Measurements from ENCODE around the gene RPS4Y1. TPM values are rescaled to one million over a fixed set of nuclear protein-coding genes. Genes with fewer than 3 reads are reported as not detected.

The RPS4Y1 gene
- 1.4 TPM in 1 of 2 replicates, not detected in the other for total RNA-seq

DNA sequence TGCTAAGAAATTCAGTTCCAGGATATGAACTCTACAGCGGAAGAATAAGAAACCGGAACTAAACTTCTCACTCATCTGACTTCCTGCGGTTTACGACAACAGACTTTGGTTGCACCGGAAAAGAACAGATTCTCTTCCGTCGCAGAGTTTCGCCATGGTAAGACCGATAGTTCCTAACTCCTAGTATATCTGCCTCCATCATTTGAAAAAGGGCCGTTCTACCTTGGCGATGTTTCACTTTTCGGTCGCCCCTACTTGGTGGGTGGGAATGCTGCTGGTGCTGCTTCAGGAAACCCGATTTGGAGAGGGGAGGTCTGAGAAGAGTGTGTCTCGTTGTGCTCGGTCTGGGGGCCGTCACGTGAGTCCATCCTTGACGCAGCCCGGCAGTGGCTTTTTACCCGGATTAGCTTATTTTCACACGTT lies at the start of gene RPS4Y1:
Gene RPS4Y1, plus strand, starts transcription at position 132 of the 423 bp plus-strand sequence. Its CDS starts 23 bp downstream, at position 155.

Other genes with a start within 250 kb of the RPS4Y1 start
- gene SRY, start 53.9 kb upstream of the RPS4Y1 start, total RNA-seq = not detected in 2 replicates
- gene ZFY, start 93.8 kb downstream of the RPS4Y1 start, total RNA-seq = not detected in 2 replicates

All from myometrial cell (primary cell).